Measurements from ENCODE around the gene CDK18.

Gene CDK18

GRCh38 chr1:205537386-205538018 lies 33.0 kb downstream of the CDK18 start:
- DNase-seq (ENCODE audit: low read depth): no peak

DNA sequence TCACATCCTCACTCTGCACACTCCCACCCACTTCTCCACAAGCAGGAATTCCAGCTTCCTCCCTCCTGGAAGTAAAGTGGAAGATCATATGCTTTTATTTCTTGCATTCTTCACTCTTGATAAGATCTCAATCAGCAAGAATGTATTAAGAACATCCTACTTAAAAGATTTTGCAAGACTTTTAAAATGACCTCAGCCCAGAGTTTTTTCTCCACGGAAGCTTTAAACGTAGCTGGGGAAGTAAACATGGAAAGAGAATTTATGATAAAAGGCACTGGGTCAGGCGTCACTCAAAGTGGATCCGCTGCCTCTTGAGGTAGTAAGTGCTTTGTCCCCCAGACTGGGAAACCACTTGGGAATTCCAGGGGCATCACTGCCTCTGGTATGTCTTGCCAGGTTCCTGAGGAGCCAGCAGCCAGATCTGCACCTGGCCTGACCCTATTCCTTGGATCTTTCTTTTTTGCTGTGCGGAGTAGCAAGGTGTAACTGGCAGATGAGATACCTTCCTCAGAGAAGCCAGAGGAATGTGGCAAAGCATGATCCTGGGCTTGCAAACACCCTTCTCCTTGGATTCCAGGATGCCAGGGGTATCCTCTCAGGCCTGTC lies 33.9 kb downstream of the CDK18 start:
- no peak for DNase-seq (ENCODE audit: low read depth)

GRCh38 chr1:205541161-205541886 lies 36.9 kb downstream of the CDK18 start:
- DNase-seq (ENCODE audit: low read depth): no peak

- no peak for DNase-seq (ENCODE audit: low read depth)
Observed at GRCh38 chr1:205542367-205542766, 37.9 kb downstream of the CDK18 start.

DNA sequence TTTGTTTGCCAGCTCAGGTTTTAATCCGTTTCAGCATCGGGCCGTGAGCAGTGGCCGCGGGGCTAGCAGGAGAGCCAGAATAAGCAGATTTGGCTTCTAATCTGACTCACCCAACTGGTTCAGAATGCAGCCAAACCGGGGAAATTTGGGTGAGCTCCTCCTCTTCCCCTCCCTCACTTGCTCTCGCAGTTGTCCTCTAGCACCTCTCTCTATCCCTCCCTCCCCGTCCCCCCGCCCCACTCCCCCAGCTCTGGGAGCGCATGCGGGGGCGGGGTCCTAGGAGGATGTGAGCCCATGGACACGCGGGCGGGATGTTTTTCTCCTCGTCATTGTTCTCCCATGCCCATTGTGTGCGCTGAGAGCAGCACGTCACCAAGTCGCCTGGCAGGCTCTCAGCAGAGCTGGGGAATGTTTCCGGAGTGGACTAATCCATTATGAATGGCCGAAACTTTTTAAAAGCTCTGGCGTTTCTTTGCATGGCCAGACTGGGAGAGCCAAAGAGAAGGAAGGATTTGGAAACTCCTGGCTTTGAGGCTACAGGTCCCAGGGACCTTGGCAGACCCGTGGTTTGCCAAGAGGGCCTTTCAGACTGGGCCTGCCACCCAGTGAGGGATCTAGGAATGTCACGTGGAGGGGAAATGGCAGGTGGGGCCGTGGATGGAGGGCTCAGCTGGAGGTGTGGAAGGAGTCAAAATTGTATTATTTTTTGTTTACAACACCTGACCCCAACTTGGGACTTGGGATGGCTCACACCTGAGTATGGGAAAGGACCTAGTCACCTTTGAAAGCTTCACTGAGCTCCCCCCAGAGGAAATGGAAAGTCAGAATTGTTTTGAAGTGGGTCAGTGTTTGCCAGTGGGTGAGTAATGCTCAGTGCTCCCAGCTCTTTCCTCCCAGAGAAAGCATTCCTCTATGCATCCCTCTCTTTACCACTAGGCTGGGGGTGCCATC lies 39.2 kb downstream of the CDK18 start:
- peak; percentile 29 for DNase-seq (ENCODE audit: low read depth)

- DNase-seq (ENCODE audit: low read depth): no peak
Observed at GRCh38 chr1:205545001-205545919, 40.8 kb downstream of the CDK18 start.

GRCh38 chr1:205545991-205546390 lies 41.5 kb downstream of the CDK18 start:
- no peak for DNase-seq (ENCODE audit: low read depth)

DNA sequence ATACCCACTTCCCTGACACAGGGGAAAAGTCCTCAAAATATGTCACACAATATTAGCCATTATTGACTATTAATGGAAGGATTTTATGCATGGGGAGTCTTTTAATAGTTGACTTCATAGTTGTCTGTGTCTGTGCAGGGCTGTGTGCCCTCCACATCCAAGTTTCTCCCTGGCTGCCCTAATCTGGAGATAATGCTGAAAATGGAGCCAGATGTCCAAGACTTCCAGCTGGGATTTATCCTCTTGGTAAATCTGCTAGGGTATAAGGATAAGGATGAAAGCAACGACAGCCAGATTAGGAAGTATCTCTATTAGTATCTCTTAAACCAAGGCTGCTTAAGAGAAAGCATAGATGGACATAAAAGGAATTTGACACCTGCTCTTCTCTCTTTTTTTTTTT lies 42.1 kb downstream of the CDK18 start:
- DNase-seq (ENCODE audit: low read depth): no peak

DNA sequence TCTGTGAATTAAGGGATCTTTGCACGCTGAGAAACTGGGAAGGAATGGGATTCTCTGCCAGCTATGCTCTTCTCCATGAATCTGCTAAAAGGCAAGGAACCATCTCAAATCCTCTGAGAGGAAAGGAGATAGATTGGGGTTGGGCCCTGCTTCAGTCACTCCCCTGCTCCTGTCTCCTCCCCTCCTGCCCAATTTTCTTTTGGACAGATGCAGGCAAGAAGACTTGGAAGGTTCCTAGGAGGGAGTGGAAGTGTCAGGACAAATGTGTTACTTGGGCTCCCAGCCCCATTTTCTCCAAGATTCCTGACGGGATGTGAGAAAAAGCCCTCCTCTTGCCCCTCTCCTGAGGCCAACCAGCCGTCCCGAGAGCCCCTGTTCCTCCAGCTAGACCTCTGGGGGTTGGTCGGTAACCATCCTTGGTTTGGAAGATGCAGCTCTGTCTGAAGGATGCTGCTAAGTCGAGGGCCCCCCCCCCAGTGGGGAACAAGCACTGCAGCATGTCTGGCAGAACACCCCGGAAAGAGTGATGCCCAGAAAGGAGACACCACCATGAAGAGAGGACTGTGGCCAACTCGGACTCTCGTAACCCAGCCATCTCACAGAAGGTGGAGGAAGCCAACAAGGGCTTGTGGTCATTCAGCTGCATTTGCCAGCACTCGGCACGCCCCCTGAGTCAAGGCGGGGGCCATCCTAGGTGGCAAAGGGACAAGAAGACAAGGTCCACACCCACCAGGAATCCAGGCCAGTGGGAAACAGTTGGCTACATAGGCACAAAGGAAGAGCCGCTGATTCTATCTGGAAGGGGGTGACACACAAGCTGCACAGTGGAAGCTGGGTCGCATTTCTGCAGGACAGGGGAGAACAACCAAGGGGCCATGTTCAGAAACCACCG lies 43.7 kb downstream of the CDK18 start:
- no peak for DNase-seq (ENCODE audit: low read depth)

DNA sequence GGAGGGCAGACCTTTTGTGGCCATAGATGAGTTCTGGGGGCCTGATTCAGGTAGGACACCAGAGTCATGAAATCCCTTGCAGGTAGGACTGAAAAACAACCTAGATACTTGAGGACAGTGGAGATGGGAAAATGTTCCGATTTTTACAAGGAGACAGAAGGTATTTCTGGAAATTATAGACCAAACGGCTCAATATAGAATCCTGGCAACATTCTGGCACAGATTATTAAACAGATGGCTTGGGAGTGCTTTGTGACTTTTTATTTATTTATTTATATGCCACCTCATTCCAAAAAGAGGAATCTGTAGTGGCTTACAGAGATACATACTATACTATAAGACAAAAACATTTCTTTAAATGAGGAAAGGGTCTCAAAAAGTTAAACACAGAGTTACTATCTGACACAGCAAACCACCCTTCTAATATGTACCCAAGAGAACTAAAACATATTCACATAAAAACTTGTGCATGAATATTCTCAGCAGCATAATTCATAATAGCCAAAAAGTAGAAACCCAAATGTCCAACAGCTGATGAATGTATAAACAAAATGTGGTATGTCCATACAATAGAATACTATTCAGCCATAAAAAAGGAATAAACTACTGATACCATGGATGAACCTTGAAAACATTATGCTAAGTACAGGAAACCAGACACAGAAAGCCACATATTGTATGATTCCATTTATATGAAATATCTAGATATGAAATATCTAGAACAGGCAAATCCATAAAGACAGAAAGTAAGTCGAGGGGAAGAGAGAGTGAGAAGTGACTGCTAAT lies 49.8 kb downstream of the CDK18 start:
- DNase-seq (ENCODE audit: low read depth): no peak

GRCh38 chr1:205561501-205562203 lies 57.2 kb downstream of the CDK18 start:
- DNase-seq (ENCODE audit: low read depth): no peak

DNA sequence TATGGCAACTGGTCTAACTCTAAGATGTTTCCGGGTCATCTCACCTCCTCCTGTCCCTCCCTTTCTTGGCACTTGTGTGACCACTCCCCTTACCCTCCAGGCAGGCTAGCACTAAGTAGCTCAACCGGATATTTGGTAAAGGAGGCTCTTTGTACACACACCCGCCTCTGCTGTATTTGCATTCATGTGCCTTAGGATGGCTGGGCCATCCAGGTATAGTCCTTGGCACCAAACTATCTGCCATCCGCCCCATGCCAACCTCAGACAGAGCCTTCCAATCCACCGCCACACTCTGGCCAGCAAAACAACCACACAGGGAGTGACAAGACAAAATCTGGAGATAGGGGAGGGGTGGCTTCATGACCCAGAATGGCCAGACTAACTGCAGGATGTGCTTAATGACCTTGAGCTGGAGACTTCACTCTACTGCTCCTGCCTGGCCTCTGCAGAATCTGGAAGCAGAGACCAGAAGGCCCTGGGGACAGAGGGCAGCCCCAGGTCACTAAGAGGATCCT lies 59.5 kb downstream of the CDK18 start:
- no peak for DNase-seq (ENCODE audit: low read depth)

DNA sequence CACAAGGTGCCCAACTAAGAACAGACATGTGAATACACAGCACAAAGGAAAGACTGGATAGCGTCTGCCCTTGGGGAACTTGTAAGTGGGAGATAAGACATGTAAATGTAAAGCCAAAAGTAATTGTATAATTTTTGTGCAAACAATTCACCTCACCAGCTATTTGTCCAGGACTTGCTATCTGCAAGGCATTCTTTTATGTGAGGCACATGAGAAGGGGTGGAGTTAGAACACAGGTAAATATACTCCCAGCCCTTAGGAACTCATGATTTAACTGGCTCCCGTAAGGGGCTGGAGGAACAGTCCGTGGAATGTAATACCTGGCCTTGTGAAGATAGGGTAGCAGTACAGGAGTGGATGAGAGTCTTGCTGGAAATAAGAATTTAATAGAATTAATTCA lies 61.3 kb downstream of the CDK18 start:
- no peak for DNase-seq (ENCODE audit: low read depth)

- no peak for DNase-seq (ENCODE audit: low read depth)
Observed at GRCh38 chr1:205567716-205568115, 63.2 kb downstream of the CDK18 start.

DNA sequence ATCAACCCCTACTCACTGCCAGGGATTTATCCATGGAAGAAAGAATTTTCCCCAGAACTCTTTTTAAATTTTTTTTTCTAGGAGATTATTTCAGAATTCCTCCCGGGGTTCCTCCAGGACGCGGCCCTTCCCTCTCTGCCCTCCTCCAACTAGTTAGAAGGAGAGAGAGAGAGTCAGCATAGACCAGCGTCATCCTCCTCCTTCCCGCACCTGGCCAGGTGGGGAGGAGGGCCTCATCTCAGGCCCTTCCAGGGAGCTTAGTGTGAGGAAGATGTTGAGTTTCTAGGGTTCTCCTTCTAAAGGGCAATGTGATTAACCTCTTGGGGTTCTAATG lies 63.6 kb downstream of the CDK18 start:
- DNase-seq (ENCODE audit: low read depth): no peak

DNA sequence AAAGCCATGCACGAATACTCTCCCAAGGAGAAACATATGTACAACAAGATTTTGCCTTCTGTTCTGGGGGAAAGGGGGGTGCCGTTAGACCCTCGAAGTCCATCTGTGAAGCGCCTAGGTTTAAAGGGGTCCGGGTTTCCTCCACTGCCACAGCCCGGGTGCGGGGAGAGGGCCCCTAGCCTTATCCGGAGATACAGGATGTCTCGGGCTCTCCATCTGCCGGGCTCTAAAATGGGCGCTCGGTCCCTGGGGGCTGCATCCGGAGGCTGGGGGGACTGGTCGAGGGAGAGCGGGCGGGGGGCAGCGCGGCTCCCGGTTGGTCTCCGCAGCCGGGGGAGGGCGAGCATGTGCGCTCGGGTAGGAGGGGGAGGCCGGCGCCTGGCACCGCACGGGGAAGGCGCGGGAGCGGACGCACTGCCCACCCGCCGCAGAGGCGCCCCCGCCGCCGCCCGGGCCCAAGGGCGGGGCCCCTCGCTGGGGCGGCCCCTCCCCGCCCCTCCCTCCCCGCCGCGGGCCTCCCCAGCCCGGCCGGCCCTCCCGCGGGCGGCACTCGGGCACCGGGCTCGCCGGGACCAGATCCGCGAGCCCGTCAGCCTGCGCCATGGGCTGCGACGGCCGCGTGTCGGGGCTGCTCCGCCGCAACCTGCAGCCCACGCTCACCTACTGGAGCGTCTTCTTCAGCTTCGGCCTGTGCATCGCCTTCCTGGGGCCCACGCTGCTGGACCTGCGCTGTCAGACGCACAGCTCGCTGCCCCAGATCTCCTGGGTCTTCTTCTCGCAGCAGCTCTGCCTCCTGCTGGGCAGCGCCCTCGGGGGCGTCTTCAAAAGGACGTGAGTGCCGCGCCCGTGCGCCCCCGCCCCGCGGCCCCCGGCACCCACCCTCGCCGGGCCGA lies 64.2 kb downstream of the CDK18 start:
- DNase-seq (ENCODE audit: low read depth): no peak

GRCh38 chr1:205569411-205570172 lies 65.1 kb downstream of the CDK18 start:
- no peak for DNase-seq (ENCODE audit: low read depth)

Measured in activated T-cell treated with anti-CD3 and anti-CD28 coated beads for 48 hours (primary cell).